Measurements from ENCODE around the gene RPL13.

Gene RPL13

GRCh38 chr16:89560378-89561141 lies at the start of gene RPL13:
Gene RPL13, plus strand, starts transcription at chr16:89560682. Its CDS starts 278 bp downstream, at chr16:89560960.
- FAIRE-seq (no peak), DNase-seq (ENCODE audit: low spot score) (peak; percentile 98)

- FAIRE-seq, result no peak
- DNase-seq (ENCODE audit: low spot score), result no peak
Observed at GRCh38 chr16:89511374-89511773, 49.1 kb upstream of the RPL13 start.

GRCh38 chr16:89512453-89512852 lies 48.0 kb upstream of the RPL13 start:
- DNase-seq (ENCODE audit: low spot score) (no peak), FAIRE-seq (no peak)

- DNase-seq (ENCODE audit: low spot score) (no peak), FAIRE-seq (no peak)
Observed at GRCh38 chr16:89517128-89517527, 43.4 kb upstream of the RPL13 start.

- no peak for FAIRE-seq
Observed at GRCh38 chr16:89519881-89520280, 40.6 kb upstream of the RPL13 start.

GRCh38 chr16:89522287-89522686 lies 38.2 kb upstream of the RPL13 start:
- no peak for DNase-seq (ENCODE audit: low spot score)

More at GRCh38 chr16:89519881-89520280, 40.6 kb upstream of the RPL13 start:
- no peak for DNase-seq (ENCODE audit: low spot score)

GRCh38 chr16:89523680-89524344 lies 36.7 kb upstream of the RPL13 start:
- no peak for FAIRE-seq
- DNase-seq (ENCODE audit: low spot score), result no peak

More at GRCh38 chr16:89522287-89522686, 38.2 kb upstream of the RPL13 start:
- no peak for FAIRE-seq

- FAIRE-seq, result no peak
- no peak for DNase-seq (ENCODE audit: low spot score)
Observed at GRCh38 chr16:89525146-89525913, 35.2 kb upstream of the RPL13 start.

GRCh38 chr16:89529097-89529496 lies 31.4 kb upstream of the RPL13 start:
- FAIRE-seq, result no peak
- no peak for DNase-seq (ENCODE audit: low spot score)

GRCh38 chr16:89530401-89531381 lies 29.8 kb upstream of the RPL13 start:
- DNase-seq (ENCODE audit: low spot score) (no peak), FAIRE-seq (no peak)

- DNase-seq (ENCODE audit: low spot score) (no peak), FAIRE-seq (no peak)
Observed at GRCh38 chr16:89531821-89532526, 28.5 kb upstream of the RPL13 start.

- FAIRE-seq (no peak), DNase-seq (ENCODE audit: low spot score) (no peak)
Observed at GRCh38 chr16:89534252-89534756, 26.2 kb upstream of the RPL13 start.

- peak; percentile 97 for FAIRE-seq
- DNase-seq (ENCODE audit: low spot score), result no peak
Observed at GRCh38 chr16:89536371-89536770, 24.1 kb upstream of the RPL13 start.

- FAIRE-seq, result no peak
Observed at GRCh38 chr16:89536886-89537548, 23.5 kb upstream of the RPL13 start.

GRCh38 chr16:89537549-89537925 lies 22.9 kb upstream of the RPL13 start:
- no peak for FAIRE-seq
- DNase-seq (ENCODE audit: low spot score), result no peak

More at GRCh38 chr16:89536886-89537548, 23.5 kb upstream of the RPL13 start:
- no peak for DNase-seq (ENCODE audit: low spot score)

GRCh38 chr16:89538286-89538685 lies 22.2 kb upstream of the RPL13 start:
- no peak for FAIRE-seq
- DNase-seq (ENCODE audit: low spot score), result no peak

GRCh38 chr16:89540557-89540956 lies 19.9 kb upstream of the RPL13 start:
- no peak for FAIRE-seq
- no peak for DNase-seq (ENCODE audit: low spot score)

- no peak for DNase-seq (ENCODE audit: low spot score)
- FAIRE-seq, result no peak
Observed at GRCh38 chr16:89541792-89542191, 18.7 kb upstream of the RPL13 start.

- no peak for FAIRE-seq
- no peak for DNase-seq (ENCODE audit: low spot score)
Observed at GRCh38 chr16:89544113-89544512, 16.4 kb upstream of the RPL13 start.

GRCh38 chr16:89544713-89545043 lies 15.8 kb upstream of the RPL13 start:
- FAIRE-seq (no peak), DNase-seq (ENCODE audit: low spot score) (no peak)
